GM18951 (cell line): ENCODE results near the gene C6orf62.
"Not testable (repeated sequence)": the region's sequence is repeated elsewhere in the genome, so short reads cannot be mapped to it uniquely, and the experiment has no call there.

Experiments
- POLR2A ChIP-seq: IDR thresholded peaks from 4 replicates; pipeline ENCODE4 v1.6.1; 2011; ENCODE audit warnings: mild to moderate bottlenecking; ENCODE audit not compliant: insufficient read length, insufficient read depth; ENCODE audit errors: extremely low read depth
- in situ Hi-C: fragments of 300-500 bp; cut with MboI; formaldehyde crosslinking; loops from one replicate; pipeline ENCODE4 v1.12.0; 2022; ENCODE audit warnings: low sequenced_read_pairs, mixed read lengths, inconsistent platforms; ENCODE audit not compliant: unreplicated experiment

Gene C6orf62

GRCh38 chr6:24753545-24753944 lies 34.6 kb upstream of the C6orf62 start:
- in situ Hi-C loops = no loop called here
- no peak for TF ChIP-seq POLR2A

DNA sequence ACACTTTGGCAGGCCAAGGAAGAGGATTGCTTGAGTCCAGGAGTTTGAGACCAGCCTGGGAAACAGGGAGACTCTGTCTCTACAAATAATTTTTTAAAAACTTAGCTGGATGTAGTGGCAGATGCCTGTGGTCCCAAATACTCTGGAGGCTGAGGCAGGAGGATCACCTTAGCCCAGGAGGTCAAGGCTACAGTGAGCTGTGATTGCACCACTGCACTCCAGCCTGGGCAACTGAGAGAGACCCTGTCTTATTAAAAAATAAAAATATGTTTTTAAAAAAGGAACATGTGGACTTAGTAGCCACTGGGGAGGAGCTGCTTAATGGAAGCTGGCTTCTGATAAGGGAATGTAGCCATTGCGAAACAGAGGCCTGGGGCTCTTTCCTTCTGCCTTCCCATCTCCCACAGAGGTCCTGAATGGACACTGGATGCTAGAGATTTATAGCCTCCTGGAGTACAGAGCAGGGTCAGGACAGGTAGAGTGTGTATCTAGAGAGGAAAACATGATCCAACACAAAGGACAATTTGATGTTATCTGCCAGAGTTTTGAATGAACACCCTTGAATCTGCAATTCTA lies 34.1 kb upstream of the C6orf62 start:
- in situ Hi-C loops = no loop called here
- TF ChIP-seq POLR2A = no peak

DNA sequence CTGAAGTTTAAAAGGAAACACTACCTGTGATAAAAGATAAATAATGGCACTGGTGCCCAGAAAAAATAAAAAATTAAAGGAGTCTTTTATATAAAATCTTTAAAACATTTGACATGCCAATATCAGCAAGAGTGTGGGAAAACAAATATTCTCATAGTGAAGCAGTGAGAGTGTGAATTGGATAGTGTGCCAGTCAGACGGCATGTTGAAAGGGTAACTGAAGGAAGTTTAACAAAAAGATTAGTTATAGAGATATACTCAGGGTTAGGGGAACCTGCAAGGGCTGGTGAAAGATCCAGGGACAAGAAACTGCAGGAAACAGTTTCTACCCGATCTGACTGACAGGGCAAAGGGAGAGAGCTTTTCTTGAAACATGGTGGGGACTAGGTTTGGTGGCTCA lies 33.5 kb upstream of the C6orf62 start:
- in situ Hi-C loops = no loop called here
- no peak for TF ChIP-seq POLR2A

GRCh38 chr6:24750878-24751277 lies 31.9 kb upstream of the C6orf62 start:
- in situ Hi-C loops = not testable (repeated sequence)

- no peak for TF ChIP-seq POLR2A
- in situ Hi-C loops = no loop called here
Measured at GRCh38 chr6:24749297-24749696, 30.3 kb upstream of the C6orf62 start.

GRCh38 chr6:24744911-24745310 lies 26.0 kb upstream of the C6orf62 start:
- no peak for TF ChIP-seq POLR2A
- in situ Hi-C loops = no loop called here

DNA sequence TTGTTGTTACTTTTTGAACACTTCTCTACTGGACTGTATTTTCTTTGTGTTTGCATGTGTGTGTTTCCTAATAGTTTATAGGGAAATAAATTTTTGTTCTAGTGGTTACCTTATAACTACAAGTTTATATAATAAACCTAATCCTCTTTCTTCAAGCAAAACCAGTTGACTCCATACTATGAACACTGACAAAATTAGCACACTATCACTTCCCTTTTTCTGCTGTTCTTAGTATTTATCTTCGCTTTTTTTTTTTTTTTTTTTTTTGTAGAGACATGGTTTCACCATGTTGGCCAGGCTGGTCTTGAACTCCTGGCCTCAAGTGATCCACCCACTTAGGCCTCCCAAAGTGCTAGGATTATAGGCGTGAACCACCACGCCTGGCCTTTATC lies 25.0 kb upstream of the C6orf62 start:
- in situ Hi-C loops = no loop called here
- TF ChIP-seq POLR2A = no peak

GRCh38 chr6:24743265-24743943 lies 24.4 kb upstream of the C6orf62 start:
- in situ Hi-C loops = no loop called here
- no peak for TF ChIP-seq POLR2A

DNA sequence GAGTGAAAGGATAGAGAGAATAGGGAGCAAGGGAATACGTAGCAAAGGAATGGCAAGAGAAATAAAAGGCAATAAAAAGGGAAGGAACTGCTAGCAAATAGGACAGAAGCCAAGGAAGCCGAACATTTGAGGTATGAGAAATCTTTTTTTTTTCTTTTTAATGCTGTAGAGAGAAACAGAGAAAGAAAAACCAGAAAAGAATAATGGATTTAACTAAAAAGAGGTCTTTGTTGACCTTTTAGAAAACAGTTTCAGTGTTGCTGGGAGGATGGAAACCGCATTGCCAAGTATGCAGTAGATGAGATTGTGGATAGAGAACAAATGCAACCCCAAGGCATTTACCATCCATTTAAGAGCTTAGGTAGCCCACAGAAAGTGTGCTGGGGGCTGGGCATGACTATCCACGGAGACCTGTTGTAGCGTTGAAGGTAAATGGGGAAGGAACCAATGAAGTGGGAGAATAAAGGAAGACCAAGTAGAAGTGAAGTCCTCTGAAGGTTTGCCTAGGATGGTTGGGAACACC lies 23.3 kb upstream of the C6orf62 start:
- in situ Hi-C loops = no loop called here
- no peak for TF ChIP-seq POLR2A

DNA sequence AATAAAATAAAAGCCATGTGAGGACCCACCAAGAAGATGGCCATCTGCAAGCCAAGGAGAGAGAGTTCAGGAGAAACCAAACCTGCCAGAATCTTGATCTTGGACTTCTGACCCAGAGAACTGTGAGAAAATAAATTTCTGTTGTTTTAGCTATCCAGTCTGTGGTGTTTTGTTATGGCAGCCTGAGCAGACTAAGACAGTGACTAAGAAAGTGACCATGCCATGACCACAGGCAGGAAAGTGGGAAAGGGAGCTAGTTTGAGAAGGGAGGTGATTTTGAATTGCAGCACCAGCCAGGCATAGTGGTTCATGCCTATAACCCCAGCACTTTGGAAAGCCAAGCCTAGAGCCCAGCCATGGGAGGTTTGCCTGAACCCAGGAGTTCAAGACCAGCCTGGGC lies 21.9 kb upstream of the C6orf62 start:
- in situ Hi-C loops = no loop called here
- no peak for TF ChIP-seq POLR2A

GRCh38 chr6:24738741-24739140 lies 19.8 kb upstream of the C6orf62 start:
- in situ Hi-C loops = no loop called here
- TF ChIP-seq POLR2A = no peak

- in situ Hi-C loops = not testable (repeated sequence)
Measured at GRCh38 chr6:24734710-24735109, 15.8 kb upstream of the C6orf62 start.

- no peak for TF ChIP-seq POLR2A
Measured at GRCh38 chr6:24734166-24734565, 15.2 kb upstream of the C6orf62 start.

DNA sequence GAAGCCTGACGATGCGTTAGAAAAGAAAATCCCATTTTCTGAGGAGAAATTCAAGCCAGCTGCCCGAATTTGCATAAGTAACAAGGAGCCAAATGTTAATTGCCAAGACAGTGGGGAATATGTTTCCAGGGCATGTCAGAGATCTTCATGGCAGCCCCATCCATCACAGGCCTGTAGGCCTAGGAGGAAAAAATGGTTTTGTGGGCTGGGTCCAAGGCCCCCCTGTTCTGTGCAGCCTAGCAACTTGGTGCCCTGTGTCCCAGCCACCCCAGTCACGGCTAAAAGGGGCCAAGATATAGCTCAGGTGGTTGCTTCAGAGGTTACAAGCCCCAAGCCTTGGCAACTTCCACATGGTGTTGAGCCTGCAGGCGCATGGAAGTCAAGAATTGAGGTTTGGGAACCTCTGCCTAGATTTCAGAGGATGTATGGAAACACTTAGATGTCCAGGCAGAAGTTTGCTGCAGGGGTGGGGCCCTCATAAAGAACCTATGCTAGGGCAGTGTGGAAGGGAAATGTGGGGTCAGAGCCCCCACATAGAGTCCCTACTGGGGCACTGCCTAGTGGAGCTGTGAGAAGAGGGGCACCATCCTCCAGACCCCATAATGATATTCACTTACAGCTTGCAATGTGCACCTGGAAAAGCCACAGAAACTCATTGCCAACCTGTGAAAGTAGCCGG lies 12.6 kb upstream of the C6orf62 start:
- in situ Hi-C loops = not testable (repeated sequence)

More at GRCh38 chr6:24734166-24734565, 15.2 kb upstream of the C6orf62 start:
- in situ Hi-C loops = no loop called here

DNA sequence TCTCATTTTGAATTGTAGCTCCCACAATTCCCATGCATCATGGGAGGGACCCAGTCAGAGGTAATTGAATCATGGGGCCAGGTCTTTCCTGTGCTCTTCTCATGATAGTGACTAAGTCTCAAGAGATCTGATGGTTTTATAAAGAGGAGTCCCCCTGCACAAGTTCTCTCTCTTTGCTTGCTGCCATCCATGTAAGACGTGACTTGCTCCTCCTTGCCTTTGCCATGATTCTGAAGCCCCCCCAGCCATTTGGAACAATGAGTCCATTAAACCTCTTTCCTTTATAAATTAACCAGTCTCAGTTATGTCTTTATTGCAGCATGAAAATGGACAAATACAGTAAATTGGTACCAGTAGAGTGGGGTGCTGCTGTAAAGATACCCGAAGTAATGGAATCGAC lies 11.7 kb upstream of the C6orf62 start:
- in situ Hi-C loops = not testable (repeated sequence)
